ENCODE results near the gene ANKS1A.

DNA sequence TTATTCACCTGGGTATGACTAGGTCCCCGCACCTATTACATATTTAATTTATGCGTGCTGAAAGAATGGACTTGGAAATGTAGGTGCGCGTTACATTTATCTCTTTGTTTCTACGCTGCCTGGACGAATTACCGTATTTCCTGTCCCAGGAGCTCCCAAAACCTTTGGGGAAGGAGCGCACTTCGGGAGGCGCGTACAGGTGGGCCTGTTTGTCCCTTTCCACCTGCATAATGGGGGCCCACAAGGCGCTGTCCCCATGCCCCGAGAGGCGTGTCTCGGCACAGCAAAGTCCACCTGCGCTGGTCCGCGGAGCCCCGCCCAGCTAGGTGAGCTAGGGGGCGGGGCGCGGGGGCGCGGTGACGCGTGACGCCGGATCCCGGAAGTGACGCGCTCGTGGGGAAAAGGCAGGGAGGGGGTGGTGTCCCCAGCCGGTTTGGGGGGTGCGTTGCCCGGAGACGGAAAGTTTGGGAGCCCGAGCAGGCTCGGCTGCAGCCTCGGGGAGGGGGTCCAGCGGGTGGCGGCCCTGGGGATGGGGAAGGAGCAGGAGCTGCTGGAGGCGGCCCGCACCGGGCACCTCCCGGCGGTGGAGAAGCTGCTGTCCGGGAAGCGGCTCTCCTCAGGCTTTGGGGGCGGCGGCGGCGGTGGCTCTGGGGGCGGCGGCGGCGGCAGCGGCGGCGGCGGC lies at the start of gene ANKS1A:
- TF ChIP-seq, protein P1, sequence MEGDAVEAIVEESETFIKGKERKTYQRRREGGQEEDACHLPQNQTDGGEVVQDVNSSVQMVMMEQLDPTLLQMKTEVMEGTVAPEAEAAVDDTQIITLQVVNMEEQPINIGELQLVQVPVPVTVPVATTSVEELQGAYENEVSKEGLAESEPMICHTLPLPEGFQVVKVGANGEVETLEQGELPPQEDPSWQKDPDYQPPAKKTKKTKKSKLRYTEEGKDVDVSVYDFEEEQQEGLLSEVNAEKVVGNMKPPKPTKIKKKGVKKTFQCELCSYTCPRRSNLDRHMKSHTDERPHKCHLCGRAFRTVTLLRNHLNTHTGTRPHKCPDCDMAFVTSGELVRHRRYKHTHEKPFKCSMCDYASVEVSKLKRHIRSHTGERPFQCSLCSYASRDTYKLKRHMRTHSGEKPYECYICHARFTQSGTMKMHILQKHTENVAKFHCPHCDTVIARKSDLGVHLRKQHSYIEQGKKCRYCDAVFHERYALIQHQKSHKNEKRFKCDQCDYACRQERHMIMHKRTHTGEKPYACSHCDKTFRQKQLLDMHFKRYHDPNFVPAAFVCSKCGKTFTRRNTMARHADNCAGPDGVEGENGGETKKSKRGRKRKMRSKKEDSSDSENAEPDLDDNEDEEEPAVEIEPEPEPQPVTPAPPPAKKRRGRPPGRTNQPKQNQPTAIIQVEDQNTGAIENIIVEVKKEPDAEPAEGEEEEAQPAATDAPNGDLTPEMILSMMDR (IDR thresholded peaks at IDR 0.05 in 8 of 11, conservative IDR thresholded peaks at IDR 0.05 in 3 of 11), result no peak
- TF ChIP-seq POLR2AphosphoS5 (IDR thresholded peaks at IDR 0.05) (peak; percentile 90 to 93 (median 91)), POLR2A (IDR thresholded peaks at IDR 0.05) (peak in 1 of 3 donors; percentile 11)
